Rectal smooth muscle tissue (tissue), 1 donor: ENCODE measurements around the gene EPB41.
A peak's percentile ranks its signal among the peaks of the same experiment; 100 is the strongest.
"Not testable (repeated sequence)": the region's sequence is repeated elsewhere in the genome, so short reads cannot be mapped to it uniquely, and the experiment has no call there.

Source experiments
- H3K27ac ChIP-seq: one replicate; pipeline ENCODE4 v1.7.0; 2013; ENCODE audit warnings: low read depth, low read length, inconsistent platforms
- H3K27me3 ChIP-seq: one replicate; pipeline ENCODE4 v1.7.0; 2013; ENCODE audit warnings: low read length; ENCODE audit not compliant: control insufficient read depth, insufficient read depth
- H3K36me3 ChIP-seq: one replicate; pipeline ENCODE4 v1.7.0; 2013; ENCODE audit warnings: low read length; ENCODE audit not compliant: control insufficient read depth, insufficient read depth
- H3K4me1 ChIP-seq: one replicate; pipeline ENCODE4 v1.7.0; 2013; ENCODE audit warnings: low read length; ENCODE audit not compliant: control insufficient read depth, insufficient read depth
- H3K4me3 ChIP-seq: one replicate; pipeline ENCODE4 v1.7.0; 2013; ENCODE audit warnings: low read length
- H3K9ac ChIP-seq: one replicate; pipeline ENCODE4 v1.7.0; 2013; ENCODE audit warnings: low read length

EPB41 gene

DNA sequence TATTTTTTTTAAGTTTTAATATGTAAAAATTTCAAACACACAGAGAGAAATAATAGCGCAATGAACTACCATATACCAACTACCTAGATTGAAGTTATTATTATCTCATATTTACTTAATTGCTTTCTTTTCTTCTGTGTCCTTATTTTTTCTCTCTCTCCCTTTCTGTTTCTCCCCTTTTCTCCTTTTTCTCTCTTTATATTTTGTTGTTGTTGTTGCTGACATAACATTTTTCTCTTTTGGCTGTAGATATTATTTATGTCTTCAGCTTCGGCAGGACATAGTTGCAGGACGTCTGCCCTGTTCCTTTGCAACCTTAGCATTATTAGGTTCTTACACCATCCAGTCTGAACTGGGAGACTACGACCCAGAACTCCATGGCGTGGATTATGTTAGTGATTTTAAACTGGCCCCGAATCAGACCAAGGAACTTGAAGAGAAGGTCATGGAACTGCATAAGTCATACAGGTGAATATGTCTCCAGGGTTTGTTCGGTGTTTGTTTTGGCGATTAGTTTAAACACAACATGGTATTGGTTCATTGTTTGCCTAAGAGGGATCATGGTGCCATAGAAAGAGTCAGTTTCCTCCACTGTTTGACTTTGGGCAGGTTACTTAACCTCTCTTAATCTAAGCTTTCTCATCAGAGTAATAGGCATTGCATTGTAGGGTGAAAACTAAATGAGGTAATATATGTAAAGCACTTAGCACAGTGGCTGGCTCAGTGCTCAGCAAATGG, 103.8 kb downstream of the EPB41 start:
- Histone ChIP-seq H3K27me3 (no peaks in the 10 kb centered on the region), H3K36me3 (no peaks in the 10 kb centered on the region), H3K4me3 (no peak overlapping the region), H3K9ac (no peak overlapping the region), H3K27ac (no peak overlapping the region), H3K4me1 (no peaks in the 10 kb centered on the region)

GRCh38 chr1:29022620-29023019, 108.3 kb downstream of the EPB41 start:
- Histone ChIP-seq H3K9ac (no peak overlapping the region), H3K4me1 (no peaks in the 10 kb centered on the region), H3K36me3 (peaks cover 4% of the 10 kb centered on the region), H3K27me3 (no peaks in the 10 kb centered on the region), H3K4me3 (no peak overlapping the region), H3K27ac (no peak overlapping the region)

- Histone ChIP-seq H3K4me1 (no peaks in the 10 kb centered on the region), H3K27ac (no peak overlapping the region), H3K9ac (no peak overlapping the region), H3K27me3 (no peaks in the 10 kb centered on the region), H3K4me3 (no peak overlapping the region), H3K36me3 (peaks cover 4% of the 10 kb centered on the region)
Observed at GRCh38 chr1:29029667-29030066, 115.3 kb downstream of the EPB41 start.

DNA sequence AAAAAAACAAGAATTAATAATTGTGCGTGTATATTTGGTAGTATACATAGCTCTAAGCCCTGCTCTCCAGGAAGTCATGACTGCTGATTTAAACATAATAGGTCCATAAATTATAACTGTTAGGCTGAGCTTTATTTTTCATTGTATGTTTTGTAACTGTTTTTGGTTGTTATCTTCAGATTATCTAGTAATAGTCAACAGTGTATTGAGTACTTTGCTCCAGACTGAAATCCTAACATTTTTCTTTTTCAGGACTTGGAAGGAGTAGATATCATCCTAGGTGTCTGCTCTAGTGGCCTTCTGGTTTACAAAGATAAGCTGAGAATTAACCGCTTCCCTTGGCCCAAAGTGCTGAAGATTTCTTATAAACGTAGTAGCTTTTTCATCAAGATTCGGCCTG, 118.5 kb downstream of the EPB41 start:
- H3K27ac ChIP-seq, result no peak overlapping the region
- no peaks in the 10 kb centered on the region for H3K27me3 ChIP-seq
- H3K4me3 ChIP-seq, result no peak overlapping the region
- no peaks in the 10 kb centered on the region for H3K4me1 ChIP-seq
- H3K9ac ChIP-seq, result no peak overlapping the region
- H3K36me3 ChIP-seq, result no peaks in the 10 kb centered on the region

GRCh38 chr1:29033829-29034466, 119.6 kb downstream of the EPB41 start:
- no peaks in the 10 kb centered on the region for H3K27me3 ChIP-seq
- H3K9ac ChIP-seq, result no peak overlapping the region
- no peaks in the 10 kb centered on the region for H3K36me3 ChIP-seq
- no peak overlapping the region for H3K27ac ChIP-seq
- no peak overlapping the region for H3K4me3 ChIP-seq
- H3K4me1 ChIP-seq, result no peaks in the 10 kb centered on the region

DNA sequence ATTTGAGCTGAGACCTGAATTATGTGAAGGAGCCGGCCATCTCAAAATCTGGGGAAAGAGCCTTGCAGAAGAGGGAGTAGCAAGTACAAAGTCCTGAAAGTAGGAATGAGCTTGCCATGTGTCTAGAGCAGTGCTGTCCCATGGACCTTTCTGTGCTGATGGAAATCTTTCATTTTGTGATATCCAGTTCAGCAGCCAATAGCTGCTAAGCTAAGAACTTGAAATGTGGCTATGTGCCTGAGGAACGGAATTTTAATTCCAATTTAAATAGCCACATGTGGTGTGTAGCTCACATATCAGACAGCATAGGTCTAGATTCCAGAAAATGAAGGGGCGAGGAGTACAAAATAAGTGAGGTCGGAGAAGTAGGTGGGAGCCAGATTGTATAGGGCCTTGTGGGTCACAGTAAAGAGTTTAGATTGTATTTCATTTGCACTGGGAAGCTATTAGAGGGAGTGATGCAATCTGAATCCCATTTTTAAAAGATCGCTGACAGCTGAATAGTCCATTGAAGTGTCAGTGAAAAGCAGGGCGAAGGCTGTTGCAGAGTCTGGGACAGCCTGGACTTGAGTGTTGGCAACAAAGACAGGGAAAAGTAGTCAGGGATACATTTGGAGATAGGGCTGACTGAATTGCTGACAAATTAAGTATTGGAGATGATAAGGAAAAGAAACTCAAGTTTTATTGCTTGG, 129.1 kb downstream of the EPB41 start:
- Histone ChIP-seq H3K4me3 (no peak overlapping the region), H3K27ac (no peak overlapping the region), H3K9ac (no peak overlapping the region), H3K27me3 (no peaks in the 10 kb centered on the region), H3K36me3 (no peaks in the 10 kb centered on the region), H3K4me1 (no peaks in the 10 kb centered on the region)

DNA sequence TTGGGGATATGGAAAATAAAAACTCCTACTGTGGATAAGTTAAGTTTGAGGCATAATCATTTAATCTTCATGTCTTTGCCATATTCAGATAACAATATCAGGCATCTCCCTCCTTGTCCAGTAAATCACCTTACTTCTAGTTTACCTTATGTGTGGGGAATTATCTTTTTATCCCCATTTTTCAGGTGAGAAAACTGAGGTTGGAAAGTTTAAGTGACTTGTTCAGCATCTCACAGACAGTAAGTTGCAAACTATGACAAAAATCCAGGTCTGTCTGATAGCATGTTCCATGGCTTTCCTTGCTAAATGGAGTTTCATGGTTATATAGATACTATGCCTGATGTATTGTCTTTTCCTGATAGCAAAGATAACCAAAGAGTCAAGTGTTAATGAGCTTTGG, 129.6 kb downstream of the EPB41 start:
- Histone ChIP-seq H3K9ac (no peak overlapping the region), H3K4me3 (no peak overlapping the region), H3K4me1 (no peaks in the 10 kb centered on the region), H3K27ac (no peak overlapping the region), H3K36me3 (no peaks in the 10 kb centered on the region), H3K27me3 (no peaks in the 10 kb centered on the region)

GRCh38 chr1:29045663-29046062, 131.3 kb downstream of the EPB41 start:
- not testable (repeated sequence) for H3K9ac ChIP-seq, H3K27me3 ChIP-seq, H3K27ac ChIP-seq, H3K4me1 ChIP-seq, H3K36me3 ChIP-seq, H3K4me3 ChIP-seq

GRCh38 chr1:29047142-29047541, 132.8 kb downstream of the EPB41 start:
- no peaks in the 10 kb centered on the region for H3K36me3 ChIP-seq
- H3K4me3 ChIP-seq, result no peak overlapping the region
- H3K9ac ChIP-seq, result no peak overlapping the region
- no peak overlapping the region for H3K27ac ChIP-seq
- peaks cover 6% of the 10 kb centered on the region for H3K4me1 ChIP-seq
- H3K27me3 ChIP-seq, result no peaks in the 10 kb centered on the region

- Histone ChIP-seq H3K4me3 (no peak overlapping the region), H3K36me3 (no peaks in the 10 kb centered on the region), H3K27ac (no peak overlapping the region), H3K9ac (no peak overlapping the region), H3K4me1 (peaks cover 12% of the 10 kb centered on the region), H3K27me3 (no peaks in the 10 kb centered on the region)
Observed at GRCh38 chr1:29050166-29050565, 135.8 kb downstream of the EPB41 start.

DNA sequence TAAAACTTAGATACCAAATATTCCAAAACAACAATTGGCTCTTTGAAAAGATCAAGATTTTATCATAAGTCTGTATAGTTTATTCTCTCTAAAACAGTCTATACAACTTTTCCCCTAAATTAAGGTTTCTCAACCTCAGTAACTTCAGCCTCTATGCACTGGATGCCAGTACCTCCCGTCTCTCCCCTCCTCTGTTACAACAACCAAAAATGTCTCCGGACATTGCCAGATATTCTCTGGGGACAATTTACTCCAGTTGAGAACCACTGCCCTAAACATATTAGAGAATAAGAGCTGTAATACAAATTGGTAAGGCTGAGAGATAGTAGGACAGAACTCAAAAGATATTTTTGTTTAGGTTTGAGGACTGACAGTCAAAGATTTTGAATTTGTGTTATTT, 137.7 kb downstream of the EPB41 start:
- Histone ChIP-seq H3K9ac (no peak overlapping the region), H3K4me3 (no peak overlapping the region), H3K36me3 (no peaks in the 10 kb centered on the region), H3K27me3 (no peaks in the 10 kb centered on the region), H3K27ac (peak overlapping the region; percentile 10), H3K4me1 (peaks cover 12% of the 10 kb centered on the region)

DNA sequence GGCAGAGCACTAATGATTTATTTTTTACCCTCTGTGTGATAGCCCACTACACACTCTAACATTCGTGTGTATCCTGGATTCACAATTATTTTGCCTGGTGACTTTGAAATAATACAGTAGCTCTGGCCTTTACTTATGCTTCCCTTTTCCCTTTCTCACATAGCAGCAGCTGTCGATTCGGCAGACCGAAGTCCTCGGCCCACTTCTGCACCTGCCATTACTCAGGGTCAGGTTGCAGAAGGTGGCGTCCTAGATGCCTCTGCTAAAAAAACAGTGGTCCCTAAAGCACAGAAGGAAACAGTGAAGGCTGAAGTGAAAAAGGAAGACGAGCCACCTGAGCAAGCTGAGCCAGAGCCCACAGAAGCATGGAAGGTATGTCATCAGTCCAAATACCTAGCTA, 138.6 kb downstream of the EPB41 start:
- Histone ChIP-seq H3K36me3 (no peaks in the 10 kb centered on the region), H3K9ac (no peak overlapping the region), H3K4me1 (peaks cover 12% of the 10 kb centered on the region), H3K27ac (peak overlapping the region; percentile 52), H3K27me3 (no peaks in the 10 kb centered on the region), H3K4me3 (no peak overlapping the region)
